ENCODE measurements around the gene INSR. TPM values are rescaled to one million over a fixed set of nuclear protein-coding genes. Genes with fewer than 3 reads are reported as not detected.

The INSR gene
- total RNA-seq, 1 donor from 2014 or later, result 71.9 TPM

GRCh38 chr19:7303470-7303869 is 9.3 kb upstream of the INSR start:
- DNase-seq (no peak), ATAC-seq (ENCODE audit: poor library complexity) (no peak)
- intact Hi-C loops (cut with DNase I), result no loop called here

GRCh38 chr19:7301525-7301924 is 7.3 kb upstream of the INSR start:
- intact Hi-C loops (cut with DNase I), result no loop called here
- DNase-seq (no peak), ATAC-seq (ENCODE audit: poor library complexity) (no peak)

- no peak for ATAC-seq (ENCODE audit: poor library complexity)
- intact Hi-C loops (cut with DNase I), result no loop called here
These were observed 3.5 kb upstream of the INSR start for GRCh38 chr19:7297742-7298141.

GRCh38 chr19:7295912-7296536 is 1.8 kb upstream of the INSR start:
- ATAC-seq (ENCODE audit: poor library complexity) (no peak), DNase-seq (no peak)
- intact Hi-C loops (cut with DNase I), result loop anchor here (2.0 kb wide), 1 partner anchor 97 kb away; no protein-coding TSS in a partner anchor

More at GRCh38 chr19:7297742-7298141, 3.5 kb upstream of the INSR start:
- no peak for DNase-seq

GRCh38 chr19:7294558-7295212 is 471 bp upstream of the INSR start:
- DNase-seq (peak; percentile 88), ATAC-seq (ENCODE audit: poor library complexity) (peak; percentile 83)
- intact Hi-C loops (cut with DNase I), result loop anchor here (2.0 kb wide), 1 partner anchor 96 kb away; no protein-coding TSS in a partner anchor

GRCh38 chr19:7292950-7293761 is 1.1 kb downstream of the INSR start:
- DNase-seq (peak; percentile 66), ATAC-seq (ENCODE audit: poor library complexity) (peak; percentile 7)
- intact Hi-C loops (cut with DNase I), result no loop called here

GRCh38 chr19:7292352-7292949 is 1.8 kb downstream of the INSR start:
- intact Hi-C loops (cut with DNase I), result no loop called here
- DNase-seq (no peak), ATAC-seq (ENCODE audit: poor library complexity) (no peak)

- intact Hi-C loops (cut with DNase I), result no loop called here
- no peak for ATAC-seq (ENCODE audit: poor library complexity)
- no peak for DNase-seq
These were observed 5.2 kb downstream of the INSR start for GRCh38 chr19:7288977-7289376.

GRCh38 chr19:7288131-7288530 is 6.1 kb downstream of the INSR start:
- no peak for DNase-seq
- no peak for ATAC-seq (ENCODE audit: poor library complexity)
- intact Hi-C loops (cut with DNase I), result no loop called here

GRCh38 chr19:7287722-7288121 is 6.5 kb downstream of the INSR start:
- DNase-seq (no peak), ATAC-seq (ENCODE audit: poor library complexity) (no peak)
- intact Hi-C loops (cut with DNase I), result no loop called here

- DNase-seq, result no peak
- no peak for ATAC-seq (ENCODE audit: poor library complexity)
- intact Hi-C loops (cut with DNase I), result no loop called here
These were observed 13.1 kb downstream of the INSR start for GRCh38 chr19:7280940-7281666.

- no peak for DNase-seq
- ATAC-seq (ENCODE audit: poor library complexity), result no peak
- intact Hi-C loops (cut with DNase I), result no loop called here
These were observed 21.2 kb downstream of the INSR start for GRCh38 chr19:7272856-7273578.

GRCh38 chr19:7268705-7269098 is 25.5 kb downstream of the INSR start:
- ATAC-seq (ENCODE audit: poor library complexity), result no peak
- no peak for DNase-seq
- intact Hi-C loops (cut with DNase I), result no loop called here

GRCh38 chr19:7267792-7268704 is 26.2 kb downstream of the INSR start:
- ATAC-seq (ENCODE audit: poor library complexity), result peak; percentile 31
- intact Hi-C loops (cut with DNase I), result no loop called here
- no peak for DNase-seq

GRCh38 chr19:7266832-7267231 is 27.4 kb downstream of the INSR start:
- ATAC-seq (ENCODE audit: poor library complexity) (no peak), DNase-seq (no peak)
- intact Hi-C loops (cut with DNase I), result no loop called here

- peak; percentile 29 for ATAC-seq (ENCODE audit: poor library complexity)
- intact Hi-C loops (cut with DNase I), result no loop called here
- no peak for DNase-seq
These were observed 28.3 kb downstream of the INSR start for GRCh38 chr19:7265963-7266362.

GRCh38 chr19:7264858-7265257 is 29.4 kb downstream of the INSR start:
- ATAC-seq (ENCODE audit: poor library complexity) (no peak), DNase-seq (no peak)
- intact Hi-C loops (cut with DNase I), result no loop called here
